Subcutaneous adipose tissue (tissue), 4 donors: ENCODE measurements around the gene TCF23. TPM values are rescaled to one million over a fixed set of nuclear protein-coding genes. Genes with fewer than 3 reads are reported as not detected.

ENCODE experiments used
- CTCF ChIP-seq: fragments of 450-650 bp; IDR thresholded peaks from one replicate; pipeline ENCODE4 v1.5.1; 2016; ENCODE audit warnings: low read depth, mild to moderate bottlenecking, control low read depth, antibody characterized with exemption, moderate library complexity
- total RNA-seq, 4 donors: library from RNA; depleted of rRNA; stranded (reverse); fragments of >200 nt; gene quantifications; one replicate each; pipeline ENCODE4 v1.1.0, GENCODE V29; 2016

Gene TCF23
- total RNA-seq, 4 donors from 2014 or later, result under 0.01 TPM; not detected in 3

DNA sequence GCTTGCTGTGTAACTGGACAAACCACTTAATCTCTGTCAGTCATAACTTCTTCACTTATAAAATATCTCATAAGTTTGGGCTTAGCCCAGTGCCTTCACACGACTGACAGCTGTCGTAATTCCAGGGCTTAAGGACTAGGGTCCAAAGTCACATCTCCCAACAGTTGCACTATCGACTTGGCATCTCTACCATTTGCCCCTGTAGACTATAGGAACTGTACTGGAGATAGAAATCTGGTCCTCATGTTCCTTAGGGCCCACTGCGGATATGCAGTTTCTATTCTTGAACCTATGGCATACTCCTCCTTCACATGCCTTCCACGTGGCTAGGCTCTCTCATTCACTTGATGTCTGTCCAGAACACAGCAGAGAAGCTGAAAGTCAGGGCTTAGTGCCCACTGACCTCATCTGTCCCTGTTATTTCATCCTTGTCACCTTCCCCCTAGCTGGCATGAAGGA lies 22.5 kb upstream of the TCF23 start:
- no peak for TF ChIP-seq CTCF

DNA sequence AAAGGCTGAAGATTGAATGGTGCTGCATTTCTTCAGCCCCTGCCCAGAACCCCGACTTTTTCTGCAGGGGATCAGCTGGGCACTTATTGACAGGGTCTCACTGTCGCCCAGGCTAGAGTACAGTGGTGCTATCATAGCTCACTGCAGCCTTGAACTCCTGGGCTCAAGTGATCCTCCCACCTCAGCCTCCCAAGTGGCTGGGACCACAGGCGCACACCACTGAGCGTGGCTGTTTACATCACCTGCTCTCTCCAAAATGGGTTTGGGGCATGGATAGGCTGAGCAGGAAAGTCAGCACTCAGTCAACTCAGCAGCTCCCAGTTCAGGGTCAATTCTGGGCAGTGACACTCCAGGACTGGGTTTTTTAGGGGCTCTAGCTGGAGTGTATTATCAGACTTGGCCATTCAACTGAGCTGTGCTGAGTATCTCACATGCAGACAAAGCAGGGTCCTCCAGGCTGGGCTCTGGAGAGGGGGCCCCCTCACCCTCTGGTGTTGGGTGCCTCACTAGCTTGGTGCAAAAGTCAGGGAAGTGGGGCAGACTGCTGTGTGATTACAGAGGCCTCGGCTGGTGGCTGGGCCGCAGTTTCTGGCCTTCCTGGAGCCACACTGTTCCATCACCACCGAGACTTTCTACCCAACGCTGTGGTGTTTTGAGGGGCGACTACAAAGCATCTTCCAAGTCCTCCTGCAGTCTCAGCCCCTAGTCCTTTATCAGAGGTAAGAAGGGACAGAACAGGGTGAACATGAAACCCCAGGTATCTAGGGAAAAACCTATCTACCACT lies 20.7 kb upstream of the TCF23 start:
- no peak for TF ChIP-seq CTCF

GRCh38 chr2:27128668-27129571 lies 19.9 kb upstream of the TCF23 start:
- no peak for TF ChIP-seq CTCF

GRCh38 chr2:27130396-27130795 lies 18.4 kb upstream of the TCF23 start:
- no peak for TF ChIP-seq CTCF

DNA sequence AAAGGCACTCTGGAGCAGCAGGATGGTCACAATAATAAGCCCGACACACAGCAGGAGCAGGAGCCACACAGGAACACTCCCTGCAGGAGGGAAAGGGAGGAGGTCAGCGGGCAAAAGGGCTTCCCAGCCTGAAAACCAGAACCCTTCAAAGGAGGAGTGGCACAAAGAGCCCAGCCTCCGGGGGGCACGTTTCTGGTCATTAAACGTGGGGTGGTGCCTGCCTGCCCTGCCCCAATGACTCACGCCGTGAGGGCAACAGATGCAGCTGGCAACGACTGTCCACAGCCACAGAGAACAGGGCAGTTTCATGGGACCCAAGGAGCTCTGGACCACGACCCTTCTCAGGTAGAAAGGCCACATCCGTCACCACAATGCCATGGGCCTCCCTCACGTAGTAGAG lies 17.4 kb upstream of the TCF23 start:
- TF ChIP-seq CTCF, result no peak

GRCh38 chr2:27133195-27133875 lies 15.5 kb upstream of the TCF23 start:
- no peak for TF ChIP-seq CTCF
